Loucy (cell line): Measurements from ENCODE around the gene APOL4.

Experiments used
- EZH2phosphoT487 ChIP-seq: fragments of 200-600 bp; IDR thresholded peaks from 2 replicates; pipeline ENCODE4 v1.6.1; 2018; ENCODE audit warnings: antibody characterized with exemption, mild to moderate bottlenecking, moderate library complexity, borderline replicate concordance
- TF ChIP-seq, protein P1 (sequence below): fragments of 200-600 bp; sonication (generic); conservative IDR thresholded peaks from 2 replicates; pipeline ENCODE4 v1.5.1; 2014; ENCODE audit warnings: mild to moderate bottlenecking, antibody characterized with exemption, low read length

GRCh38 chr22:36197514-36198146 is 4.0 kb downstream of the APOL4 start:
- TF ChIP-seq, protein P1, sequence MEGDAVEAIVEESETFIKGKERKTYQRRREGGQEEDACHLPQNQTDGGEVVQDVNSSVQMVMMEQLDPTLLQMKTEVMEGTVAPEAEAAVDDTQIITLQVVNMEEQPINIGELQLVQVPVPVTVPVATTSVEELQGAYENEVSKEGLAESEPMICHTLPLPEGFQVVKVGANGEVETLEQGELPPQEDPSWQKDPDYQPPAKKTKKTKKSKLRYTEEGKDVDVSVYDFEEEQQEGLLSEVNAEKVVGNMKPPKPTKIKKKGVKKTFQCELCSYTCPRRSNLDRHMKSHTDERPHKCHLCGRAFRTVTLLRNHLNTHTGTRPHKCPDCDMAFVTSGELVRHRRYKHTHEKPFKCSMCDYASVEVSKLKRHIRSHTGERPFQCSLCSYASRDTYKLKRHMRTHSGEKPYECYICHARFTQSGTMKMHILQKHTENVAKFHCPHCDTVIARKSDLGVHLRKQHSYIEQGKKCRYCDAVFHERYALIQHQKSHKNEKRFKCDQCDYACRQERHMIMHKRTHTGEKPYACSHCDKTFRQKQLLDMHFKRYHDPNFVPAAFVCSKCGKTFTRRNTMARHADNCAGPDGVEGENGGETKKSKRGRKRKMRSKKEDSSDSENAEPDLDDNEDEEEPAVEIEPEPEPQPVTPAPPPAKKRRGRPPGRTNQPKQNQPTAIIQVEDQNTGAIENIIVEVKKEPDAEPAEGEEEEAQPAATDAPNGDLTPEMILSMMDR = no peak
- TF ChIP-seq EZH2phosphoT487 = no peak
